Brain pericyte (primary cell): ENCODE data around the gene SESN1.
A peak's percentile ranks its signal among the peaks of the same experiment; 100 is the strongest.

Source experiments
- DNase-seq: peaks from one replicate; pipeline ENCODE4 v3.0.0-alpha.2; 2012; ENCODE audit warnings: low read depth, low spot score

Gene SESN1

GRCh38 chr6:109060571-109060970 is 34.1 kb downstream of the SESN1 start:
- DNase-seq = no peak

- peak; percentile 20 for DNase-seq
These were observed 35.0 kb downstream of the SESN1 start for GRCh38 chr6:109059571-109060021.

GRCh38 chr6:109059153-109059552 is 35.5 kb downstream of the SESN1 start:
- no peak for DNase-seq

- DNase-seq = no peak
These were observed 36.0 kb downstream of the SESN1 start for GRCh38 chr6:109058620-109059019.

- no peak for DNase-seq
These were observed 38.0 kb downstream of the SESN1 start for GRCh38 chr6:109056661-109057060.

GRCh38 chr6:109055771-109056235 is 38.8 kb downstream of the SESN1 start:
- DNase-seq = no peak

GRCh38 chr6:109053336-109053735 is 41.3 kb downstream of the SESN1 start:
- DNase-seq = no peak

GRCh38 chr6:109052852-109053251 is 41.8 kb downstream of the SESN1 start:
- no peak for DNase-seq

GRCh38 chr6:109052018-109052651 is 42.5 kb downstream of the SESN1 start:
- DNase-seq = no peak

GRCh38 chr6:109051301-109052017 is 43.2 kb downstream of the SESN1 start:
- DNase-seq = no peak

GRCh38 chr6:109050447-109051102 is 44.1 kb downstream of the SESN1 start:
- no peak for DNase-seq

GRCh38 chr6:109050012-109050411 is 44.6 kb downstream of the SESN1 start:
- no peak for DNase-seq

GRCh38 chr6:109048670-109049415 is 45.8 kb downstream of the SESN1 start:
- DNase-seq = no peak

GRCh38 chr6:109048176-109048575 is 46.5 kb downstream of the SESN1 start:
- DNase-seq = no peak

- no peak for DNase-seq
These were observed 49.2 kb downstream of the SESN1 start for GRCh38 chr6:109045493-109045892.

- no peak for DNase-seq
These were observed 54.9 kb downstream of the SESN1 start for GRCh38 chr6:109039795-109040194.

GRCh38 chr6:109038837-109039398 is 55.7 kb downstream of the SESN1 start:
- no peak for DNase-seq

GRCh38 chr6:109036574-109037294 is 57.9 kb downstream of the SESN1 start:
- no peak for DNase-seq

- DNase-seq = no peak
These were observed 60.1 kb downstream of the SESN1 start for GRCh38 chr6:109034526-109034925.

GRCh38 chr6:109033655-109034054 is 61.0 kb downstream of the SESN1 start:
- no peak for DNase-seq

GRCh38 chr6:109031416-109031815 is 63.2 kb downstream of the SESN1 start:
- no peak for DNase-seq
